ENCODE measurements around the gene PRR9.

- TF ChIP-seq POLR2A (IDR thresholded peaks at IDR 0.05; ENCODE audit: low read depth, low read length) (no peak), POLR2AphosphoS5 (IDR thresholded peaks at IDR 0.05; ENCODE audit: low read depth, low read length) (no peak), TAF1 (IDR thresholded peaks at IDR 0.05; ENCODE audit: low read depth, low read length) (no peak), PAX5 (IDR thresholded peaks at IDR 0.05; ENCODE audit: insufficient read depth, low read length, severe bottlenecking) (no peak), POU2F2 (IDR thresholded peaks at IDR 0.05; ENCODE audit: low read depth, low read length) (no peak)
Observed at GRCh38 chr1:153232553-153232952, 15.2 kb downstream of the PRR9 start.

Measured in GM12891 (cell line).